NCI-H1930 (cell line): ENCODE measurements around the gene CDH2.

ENCODE experiments used
- DNase-seq, 2 experiments: peaks; one replicate each; lab custom pipeline; 2025; lab: John Stamatoyannopoulos, UW

CDH2 gene

DNA sequence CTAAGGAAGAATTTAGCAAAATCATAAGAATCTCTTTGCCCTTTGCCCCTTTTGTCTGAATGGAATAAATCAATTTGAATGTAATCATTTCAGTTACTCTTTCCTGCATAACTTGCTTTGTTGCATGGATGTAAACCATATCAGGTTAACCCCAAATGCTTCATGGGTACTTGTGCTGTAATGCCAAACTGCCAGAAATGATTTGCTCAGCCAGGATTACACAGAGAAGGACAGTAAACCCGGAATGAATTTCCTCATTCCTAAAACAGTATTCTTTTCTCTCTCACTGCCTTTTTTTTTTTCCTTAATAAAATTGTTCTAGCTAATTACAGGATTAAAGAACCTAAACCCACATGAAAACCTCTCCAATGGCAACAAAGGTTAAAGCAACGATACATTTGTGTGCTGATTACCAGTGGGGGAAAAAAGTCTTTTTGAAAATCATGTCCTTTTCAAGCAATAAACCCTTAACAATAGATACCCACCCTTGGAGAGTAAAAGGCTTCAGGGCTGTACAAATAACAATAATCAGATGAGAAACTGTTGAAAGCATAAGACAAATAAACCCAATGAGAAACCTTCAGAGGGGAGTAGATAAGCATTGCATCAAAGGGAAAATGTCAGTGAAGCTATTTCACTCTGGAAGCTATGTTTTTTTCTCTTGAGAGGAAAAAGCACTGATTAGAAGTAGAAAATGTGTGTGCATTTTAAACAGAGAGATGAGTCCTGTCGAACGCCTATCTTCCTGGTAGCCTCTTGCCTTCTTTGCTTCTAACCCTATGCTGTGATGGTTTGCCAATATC is 275.3 kb downstream of the CDH2 start:
- DNase-seq: no peak
